Fibroblast of skin of scalp (primary cell): Measurements from ENCODE around the gene FANCC. TPM values are rescaled to one million over a fixed set of nuclear protein-coding genes. Genes with fewer than 3 reads are reported as not detected.
A peak's percentile ranks its signal among the peaks of the same experiment; 100 is the strongest.

Experiments used
- DNase-seq: peaks from one replicate; pipeline ENCODE4 v3.0.0-alpha.2; 2013
- polyA plus RNA-seq, 2 experiments: library from polyadenylated mRNA; unstranded; fragments of 120-200 nt; gene quantifications; one replicate each; pipeline ENCODE4 v1.2.1, GENCODE V29; 2013; ENCODE audit not compliant: insufficient read length in 2 of 2

The FANCC gene, protein sequence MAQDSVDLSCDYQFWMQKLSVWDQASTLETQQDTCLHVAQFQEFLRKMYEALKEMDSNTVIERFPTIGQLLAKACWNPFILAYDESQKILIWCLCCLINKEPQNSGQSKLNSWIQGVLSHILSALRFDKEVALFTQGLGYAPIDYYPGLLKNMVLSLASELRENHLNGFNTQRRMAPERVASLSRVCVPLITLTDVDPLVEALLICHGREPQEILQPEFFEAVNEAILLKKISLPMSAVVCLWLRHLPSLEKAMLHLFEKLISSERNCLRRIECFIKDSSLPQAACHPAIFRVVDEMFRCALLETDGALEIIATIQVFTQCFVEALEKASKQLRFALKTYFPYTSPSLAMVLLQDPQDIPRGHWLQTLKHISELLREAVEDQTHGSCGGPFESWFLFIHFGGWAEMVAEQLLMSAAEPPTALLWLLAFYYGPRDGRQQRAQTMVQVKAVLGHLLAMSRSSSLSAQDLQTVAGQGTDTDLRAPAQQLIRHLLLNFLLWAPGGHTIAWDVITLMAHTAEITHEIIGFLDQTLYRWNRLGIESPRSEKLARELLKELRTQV
- polyA plus RNA-seq (2013, experiment 1 of 2; ENCODE audit: insufficient read length) = 7.9 TPM
- 8.6 TPM for polyA plus RNA-seq (2013, experiment 2 of 2; ENCODE audit: insufficient read length)

DNA sequence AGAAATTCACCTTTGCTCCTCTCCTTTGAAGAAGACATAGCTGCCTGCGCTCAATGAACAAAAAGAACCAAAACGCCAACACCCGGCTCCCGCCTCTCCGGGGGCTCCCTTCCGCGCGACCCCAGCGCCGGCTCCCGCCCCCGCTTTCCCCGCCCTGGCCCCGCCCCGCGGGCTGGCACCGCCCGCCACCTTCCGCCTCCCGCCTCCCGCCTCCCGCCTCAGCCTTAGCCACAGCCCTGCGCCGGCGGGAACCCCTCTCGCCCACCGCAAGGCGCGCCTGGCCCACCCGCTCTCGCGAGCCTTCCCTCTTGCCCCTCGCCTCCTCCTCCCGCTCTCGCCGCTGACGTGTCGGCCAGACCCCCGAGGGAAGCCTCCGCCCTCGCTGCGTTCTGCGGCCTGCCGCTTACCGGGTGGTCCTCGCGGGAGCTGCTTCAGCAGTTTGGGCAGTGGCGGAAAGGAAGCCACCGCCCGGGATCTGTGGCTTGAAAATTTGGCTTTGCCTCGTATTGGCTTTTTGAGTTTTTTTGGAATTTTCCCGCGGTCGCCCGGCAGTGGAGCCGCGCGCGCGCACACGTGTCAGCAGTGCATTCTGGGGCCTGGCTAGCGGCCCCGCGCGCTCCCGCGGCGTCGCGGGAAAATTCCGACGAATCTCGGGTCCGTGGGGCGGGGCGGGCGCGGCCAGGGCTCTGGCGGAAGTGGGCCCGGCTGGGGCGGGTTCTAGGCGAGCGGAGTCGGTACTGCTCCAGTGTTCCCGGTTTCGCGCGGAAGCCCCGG, at the start of gene FANCC:
FANCC (minus strand) TSS at position 591 of the 774 bp plus-strand sequence. CDS start 68,418 bp downstream, outside the sequence.
- peak; percentile 92 for DNase-seq

DNA sequence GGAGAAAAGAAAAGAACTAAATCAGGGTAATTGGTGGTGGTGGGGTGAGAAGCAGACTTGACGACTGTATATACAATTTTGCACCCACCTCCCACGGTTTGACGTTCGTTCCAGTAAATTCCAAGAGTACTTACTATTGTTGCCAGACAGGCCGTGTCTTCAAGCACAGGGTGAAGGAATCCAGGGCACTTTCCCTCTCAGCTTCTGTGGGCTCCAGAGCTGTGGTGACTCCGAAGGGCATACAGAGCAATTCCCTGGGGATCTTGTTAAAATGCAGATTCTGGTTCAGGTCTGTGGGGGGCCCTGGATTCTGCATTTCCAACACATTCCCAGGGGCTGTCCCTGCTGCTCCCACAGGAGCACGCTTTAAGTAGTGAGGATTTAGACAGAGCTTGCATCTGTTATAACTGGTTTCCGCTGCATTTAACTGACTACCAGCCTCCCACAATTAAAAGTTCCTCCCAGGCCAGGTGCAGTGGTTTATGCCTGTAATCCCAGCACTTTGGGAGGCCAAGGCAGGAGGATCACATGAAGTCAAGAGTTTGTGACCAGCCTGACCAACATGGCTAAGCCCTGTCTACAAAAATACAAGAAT, 49.3 kb upstream of the FANCC start:
- no peak for DNase-seq

DNA sequence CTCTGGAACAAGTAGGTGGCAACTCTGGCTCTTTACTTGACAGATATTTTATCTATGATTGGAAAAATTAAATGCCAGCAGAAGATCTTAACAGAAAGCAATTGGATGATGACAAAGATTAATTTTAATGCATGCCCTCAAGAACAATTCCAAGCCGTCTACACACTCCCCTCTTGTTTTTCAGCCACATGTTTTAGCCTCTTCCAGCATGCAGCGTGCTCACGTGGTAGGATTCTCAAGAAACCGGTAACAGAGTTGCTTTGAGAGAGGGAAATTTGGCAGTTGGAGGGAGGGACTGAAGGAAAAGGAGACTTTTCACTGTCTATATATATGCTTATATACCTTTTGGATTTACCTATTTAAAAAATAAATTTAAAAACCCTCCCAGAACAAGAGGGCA, 48.3 kb upstream of the FANCC start:
- no peak for DNase-seq

DNA sequence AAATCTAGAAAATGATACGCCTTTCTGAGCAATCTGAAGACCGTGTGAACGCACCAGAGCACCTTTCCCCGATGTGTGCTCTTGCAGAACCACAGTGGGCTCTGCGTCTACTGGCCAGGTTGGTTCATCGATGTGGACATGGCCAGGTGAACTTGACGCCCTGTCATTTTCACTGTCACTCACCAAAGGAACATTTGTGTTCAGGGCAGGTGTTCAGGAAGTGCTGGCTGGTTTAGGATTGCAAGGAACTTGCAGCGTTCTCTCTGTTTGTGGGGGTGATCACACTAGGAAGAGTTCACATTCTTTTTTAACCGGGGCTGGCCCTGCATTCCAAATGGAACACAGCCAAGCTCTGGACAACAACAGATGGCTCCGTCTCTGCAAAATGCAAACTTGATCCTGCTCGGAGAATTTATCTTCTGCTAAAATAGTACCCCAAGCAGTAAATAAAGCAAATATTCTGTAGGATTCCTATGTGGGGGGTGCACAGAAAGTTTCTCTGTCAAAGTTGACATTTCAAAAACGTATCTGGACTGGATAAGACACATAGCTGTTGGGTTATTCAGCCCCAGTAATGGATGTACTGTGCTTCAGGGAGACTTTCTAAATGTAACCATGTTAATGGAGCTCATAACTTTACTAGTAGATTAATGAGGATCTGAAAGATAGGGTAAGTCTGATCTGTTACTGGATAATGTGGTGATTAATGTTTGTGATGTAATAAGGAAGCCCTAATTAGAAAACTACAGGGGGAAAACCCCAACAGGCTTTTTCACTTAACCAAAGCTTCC, 45.7 kb upstream of the FANCC start:
- DNase-seq = no peak

DNA sequence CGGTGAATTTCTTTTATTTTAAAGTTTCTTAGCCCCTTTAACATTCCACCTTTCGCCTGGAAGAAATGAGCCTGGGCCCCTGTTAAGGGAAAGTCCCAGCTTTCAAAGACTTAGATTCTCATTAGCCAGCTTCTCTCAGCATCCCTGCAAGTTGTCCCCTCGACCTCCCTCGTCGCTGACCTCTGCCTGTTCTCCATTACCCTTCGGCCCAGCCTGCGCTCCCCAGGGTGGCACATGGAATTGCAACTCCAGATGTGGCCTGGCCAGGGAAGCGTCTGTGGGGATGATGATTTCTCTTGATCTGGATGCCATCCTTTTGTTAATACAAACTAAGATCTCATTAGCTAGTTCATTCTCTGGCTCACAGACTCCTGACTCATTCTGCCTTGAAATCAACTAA, 43.4 kb upstream of the FANCC start:
- no peak for DNase-seq

DNA sequence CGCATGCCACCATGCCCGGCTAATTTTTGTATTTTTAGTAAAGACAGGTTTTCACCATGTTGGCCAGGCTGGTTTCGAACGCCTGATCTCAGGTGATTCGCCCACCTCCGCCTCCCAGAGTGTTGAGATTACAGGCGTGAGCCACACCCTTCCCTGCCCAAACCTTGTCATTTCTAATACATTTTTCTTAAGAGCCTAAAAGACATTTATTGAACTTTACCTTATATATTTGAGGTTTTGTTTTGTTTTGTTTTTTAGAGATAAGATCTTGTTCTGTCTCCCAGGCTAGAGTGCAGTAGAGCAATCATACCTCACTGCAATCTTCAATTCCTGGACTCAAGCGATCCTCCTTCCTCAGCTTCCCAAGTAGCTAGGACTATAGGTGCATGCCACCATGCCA, 39.8 kb upstream of the FANCC start:
- no peak for DNase-seq

DNA sequence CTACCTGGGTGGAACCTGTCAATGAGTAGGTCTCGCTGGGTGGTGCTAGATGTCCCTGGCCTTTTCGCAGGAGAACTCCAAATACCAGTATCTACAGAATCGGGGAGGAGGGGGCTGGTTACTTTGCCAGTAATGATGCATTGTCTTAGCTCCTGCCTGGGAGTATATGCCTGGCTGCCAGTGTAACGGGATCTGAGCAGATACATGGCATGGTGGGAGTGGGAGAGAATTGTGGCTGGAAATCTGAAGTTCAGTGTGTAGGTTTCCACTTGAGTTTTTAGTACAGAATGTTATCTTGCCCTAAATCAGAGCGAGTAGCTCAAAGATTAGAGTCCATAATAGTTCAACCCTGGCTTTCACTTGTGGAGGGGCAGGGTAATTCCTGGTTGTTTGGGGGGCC, 38.0 kb upstream of the FANCC start:
- DNase-seq = no peak

DNA sequence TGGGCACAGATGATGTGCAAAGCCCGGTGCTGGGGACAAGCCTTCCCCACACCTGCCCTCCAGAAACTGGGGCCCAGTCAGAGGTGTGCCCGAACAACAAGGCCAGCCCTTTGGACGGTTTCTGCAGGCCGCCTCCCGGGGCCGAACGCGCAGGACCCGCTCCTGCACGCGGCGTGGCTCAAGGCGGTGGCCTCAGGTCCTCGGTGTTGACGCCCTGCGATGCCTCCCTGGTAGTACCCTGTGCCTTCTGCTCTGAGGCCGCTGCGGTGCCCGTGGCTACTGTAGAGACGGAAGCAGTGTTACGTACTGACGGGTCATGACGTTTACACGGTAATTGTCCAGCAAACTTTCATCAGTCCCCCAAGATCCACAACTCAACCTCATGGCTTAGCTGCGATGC, 33.5 kb upstream of the FANCC start:
- DNase-seq = no peak

DNA sequence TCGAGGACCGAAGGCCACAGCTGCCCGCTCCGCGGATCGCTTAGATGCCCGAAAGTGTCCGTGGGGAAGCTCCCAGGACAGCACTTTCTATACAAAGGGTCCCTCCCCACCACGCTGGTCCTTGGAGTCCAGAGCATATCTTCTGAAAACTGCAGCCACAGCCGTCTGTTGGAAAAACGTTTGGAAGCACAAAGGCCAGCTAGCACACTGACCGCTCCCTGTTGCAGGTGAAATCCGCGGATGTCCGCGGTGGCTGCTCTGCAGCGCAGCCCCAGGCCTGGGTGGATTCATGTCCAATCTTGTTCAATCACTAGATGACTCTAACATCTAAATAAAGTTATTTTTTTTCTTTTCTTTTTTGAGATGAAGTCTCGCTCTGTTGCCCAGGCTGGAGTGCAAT, 32.8 kb upstream of the FANCC start:
- DNase-seq = no peak

DNA sequence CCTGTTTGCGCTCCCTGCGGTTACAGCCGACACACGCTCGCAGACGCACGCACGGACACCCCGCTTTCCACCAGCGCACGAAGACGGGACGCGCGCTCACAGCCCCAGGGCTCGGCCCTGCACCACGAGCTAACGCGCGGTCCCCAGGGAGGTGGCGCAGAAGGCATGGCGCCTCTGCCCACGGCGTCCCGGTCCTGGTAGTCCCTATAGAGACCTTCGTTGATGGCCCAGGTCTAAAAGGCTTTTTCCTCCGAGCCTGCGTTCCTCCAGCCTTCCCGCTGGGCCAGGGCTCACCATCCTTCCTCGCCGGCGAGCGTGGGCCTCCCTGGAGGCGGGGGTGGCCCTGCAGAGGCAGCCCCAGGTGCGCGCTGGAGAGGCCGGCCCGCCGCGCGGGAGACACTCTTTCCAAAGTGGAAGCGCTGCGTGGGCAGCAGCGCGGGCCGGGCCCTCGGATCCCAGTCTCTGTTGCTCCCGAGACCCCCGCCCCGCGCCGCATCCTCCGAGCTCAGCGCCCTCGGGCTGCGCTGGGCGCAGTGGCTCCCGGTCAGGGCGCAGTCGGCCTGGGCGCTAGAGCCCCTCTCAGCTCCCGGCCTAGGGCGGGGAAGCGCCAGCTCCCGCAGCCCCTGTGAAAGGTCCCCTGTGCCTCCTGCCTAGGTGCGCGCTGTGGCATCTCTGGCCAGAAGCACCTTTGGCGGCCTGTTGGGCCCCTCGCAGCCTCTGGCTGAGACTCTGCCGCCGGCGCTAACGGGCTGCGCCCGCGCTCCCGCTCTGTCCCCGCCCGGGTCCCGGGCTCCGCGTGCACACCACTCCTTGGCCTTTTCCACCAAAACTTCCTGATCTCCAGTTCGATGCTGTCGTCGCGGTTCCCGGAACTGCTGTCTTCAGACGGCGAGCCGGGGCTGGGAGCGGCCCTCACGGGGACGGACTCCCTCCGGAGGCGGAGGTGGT, 31.9 kb upstream of the FANCC start:
- no peak for DNase-seq

DNA sequence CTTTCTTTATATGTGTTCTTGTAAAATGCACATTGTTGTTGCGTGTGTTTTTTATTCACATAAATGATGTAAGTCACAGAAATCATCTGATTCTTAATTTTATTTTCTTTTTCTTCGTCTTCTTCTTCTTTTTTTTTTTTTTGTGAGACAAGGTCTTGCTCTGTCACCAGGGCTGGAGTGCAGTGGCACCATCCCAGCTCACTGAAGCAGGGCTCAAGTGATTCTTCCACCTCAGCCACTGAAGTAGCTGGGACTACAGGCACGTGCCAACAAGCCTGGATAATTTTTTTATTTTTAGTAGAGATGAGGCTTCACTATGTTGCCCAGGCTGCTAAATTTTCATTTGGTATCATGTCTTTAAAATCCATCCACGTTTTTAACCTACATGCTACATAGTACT, 28.5 kb upstream of the FANCC start:
- no peak for DNase-seq

DNA sequence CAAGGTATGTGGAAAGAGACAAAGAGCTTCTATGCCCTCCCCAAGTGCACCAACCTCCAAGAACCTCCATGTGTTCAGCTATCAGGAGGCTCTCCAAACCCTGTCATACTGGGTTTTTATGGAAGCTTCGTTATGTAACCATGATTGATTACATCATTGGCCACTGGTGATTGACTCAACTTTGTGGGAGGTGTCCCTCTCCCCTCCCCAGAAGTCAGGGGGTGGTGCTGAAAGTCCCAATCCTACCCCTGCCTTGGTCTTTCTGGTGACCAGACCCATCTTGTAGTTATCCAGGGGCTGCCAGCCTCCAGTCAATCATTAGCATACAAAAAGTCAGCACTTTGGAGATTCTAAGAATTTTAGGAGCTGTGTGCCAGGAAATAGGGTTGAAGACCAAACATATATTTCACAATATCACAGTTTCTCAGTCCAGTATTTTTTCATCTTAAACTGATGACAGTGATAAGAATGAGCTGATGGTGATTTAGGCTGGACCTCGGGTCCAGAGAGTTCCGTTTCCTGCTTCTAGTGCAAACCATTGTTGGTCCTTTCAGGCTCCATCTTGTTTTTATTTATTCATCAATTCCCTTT, 27.3 kb upstream of the FANCC start:
- no peak for DNase-seq

DNA sequence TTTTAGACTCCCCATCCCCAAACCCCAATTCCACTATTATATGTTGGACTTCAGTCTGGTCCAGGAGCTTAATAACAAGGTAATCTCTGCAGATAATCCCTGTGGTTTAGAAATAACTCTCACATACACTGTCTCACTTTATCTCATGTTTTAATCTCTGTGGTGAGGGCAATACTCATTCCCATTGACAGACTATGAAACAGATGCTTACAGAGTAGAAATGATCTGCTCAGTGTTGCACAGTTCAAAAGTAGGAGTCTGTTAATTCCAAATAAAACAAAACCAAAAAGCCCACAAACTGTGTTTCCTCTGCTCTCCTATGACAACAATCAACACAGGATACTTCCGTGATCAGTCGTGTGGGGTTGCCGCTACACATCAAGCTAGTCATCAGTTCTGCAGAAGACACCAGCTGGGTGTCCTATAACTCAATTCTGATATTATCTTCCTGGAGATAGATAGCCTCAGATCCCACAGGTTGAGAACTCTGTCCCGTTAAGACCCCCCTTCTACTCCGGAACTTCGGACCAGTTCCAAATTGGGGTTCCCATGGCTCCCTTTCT, 26.3 kb upstream of the FANCC start:
- no peak for DNase-seq

DNA sequence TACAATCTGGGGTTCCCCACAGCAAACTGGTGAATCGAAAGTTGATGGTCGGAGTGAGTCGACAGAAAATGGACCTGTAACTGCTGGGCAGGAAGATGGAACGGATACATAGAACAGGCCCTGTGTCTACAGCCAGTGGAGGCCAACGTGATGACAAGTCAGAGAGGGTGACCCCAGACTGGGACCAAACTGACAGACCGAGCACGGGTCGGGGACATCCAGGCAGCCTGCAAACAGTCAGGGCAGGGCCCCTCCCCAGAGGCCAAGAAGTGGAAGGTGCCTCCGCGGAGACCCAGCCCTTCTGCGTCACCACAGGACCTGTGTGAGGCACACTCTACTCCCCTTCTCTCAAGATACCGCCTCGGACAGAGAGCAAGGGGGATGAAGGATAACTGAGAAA, 25.1 kb upstream of the FANCC start:
- no peak for DNase-seq

DNA sequence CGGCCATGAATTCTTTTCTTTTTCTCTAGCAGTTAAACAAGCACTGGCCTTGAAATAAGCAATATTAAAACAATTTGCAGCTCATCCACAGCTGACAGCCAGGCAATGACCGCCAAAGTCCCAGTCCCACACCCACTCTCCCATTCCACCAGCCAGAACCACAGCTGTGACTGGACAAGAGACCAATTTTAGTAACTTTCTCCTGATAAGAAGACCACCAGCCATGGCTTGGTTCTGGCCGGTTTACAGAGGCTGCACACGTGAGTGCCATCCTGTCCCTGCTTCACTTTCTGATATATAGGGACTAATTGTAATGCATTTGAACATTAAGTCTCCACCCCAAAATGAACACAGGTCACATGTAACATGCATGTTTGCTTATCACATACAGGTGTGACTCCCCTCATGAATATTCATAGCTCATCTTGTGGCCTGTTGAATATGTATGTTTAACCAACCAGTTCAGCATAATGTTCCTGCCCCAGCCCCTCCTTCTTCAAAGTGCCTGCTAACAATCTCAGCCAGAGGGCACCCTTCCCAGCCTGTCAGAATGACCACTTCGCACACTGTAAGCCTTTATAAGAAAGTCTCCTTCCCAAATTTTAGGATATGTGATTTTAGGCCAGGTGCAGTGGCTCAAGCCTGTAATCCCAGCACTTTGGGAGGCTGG, 23.9 kb upstream of the FANCC start:
- DNase-seq = peak; percentile 22

DNA sequence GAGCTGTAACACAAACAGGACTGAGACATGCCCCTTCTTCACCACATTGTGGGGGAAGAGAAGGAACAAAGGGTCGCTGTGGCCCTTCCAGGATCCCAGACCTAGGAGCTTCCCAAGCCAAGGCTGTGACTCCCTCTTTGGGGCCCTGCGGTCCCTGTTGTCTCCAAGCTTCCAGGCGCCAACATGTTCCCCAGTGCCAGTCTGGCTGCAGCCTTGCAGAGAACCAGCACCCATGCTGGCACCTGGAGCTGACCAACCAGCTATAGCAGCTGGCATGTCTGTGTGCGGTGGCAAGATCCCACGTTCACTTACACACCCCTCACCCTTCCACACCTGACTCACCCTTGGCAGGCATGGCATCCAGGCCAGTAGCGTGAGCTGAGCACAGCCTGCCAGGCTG, 20.7 kb upstream of the FANCC start:
- no peak for DNase-seq

DNA sequence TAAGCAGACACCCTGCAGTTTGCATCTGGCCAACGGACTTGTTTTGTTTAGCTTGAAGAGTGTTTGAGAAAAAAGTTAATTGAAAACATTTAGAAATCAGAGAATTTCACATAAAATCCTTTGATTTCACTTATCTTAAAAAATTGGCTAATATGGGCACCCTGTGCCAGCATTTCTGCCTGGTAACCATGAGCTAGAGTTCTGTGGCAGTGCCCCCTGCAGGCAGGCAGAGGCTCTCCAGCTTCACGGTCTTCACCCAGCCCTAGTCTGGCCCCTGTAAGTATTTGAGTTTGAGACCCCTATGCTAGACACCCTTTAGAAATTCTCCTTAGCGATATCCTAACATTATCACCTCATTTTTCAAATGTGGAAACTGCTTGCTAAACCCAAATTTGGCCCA, 18.8 kb upstream of the FANCC start:
- DNase-seq = no peak

DNA sequence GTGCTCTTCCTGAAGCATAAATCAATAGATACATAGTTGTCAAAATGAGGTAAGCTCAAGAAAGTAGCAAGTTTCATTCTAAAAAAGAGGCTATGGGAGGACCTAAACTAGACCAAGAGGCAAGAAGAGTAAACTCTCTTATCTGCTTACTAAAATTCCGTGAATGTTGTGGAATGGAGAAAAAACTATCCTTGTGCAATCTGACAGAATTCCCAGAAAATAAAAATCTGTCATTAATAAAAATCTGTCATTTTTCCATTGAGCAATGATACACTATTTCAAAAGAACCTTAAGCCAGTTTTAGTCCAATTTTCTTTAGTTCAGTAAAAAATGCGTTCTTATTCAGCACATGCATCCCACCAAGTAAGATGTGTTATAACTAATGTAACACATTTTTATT, 15.9 kb upstream of the FANCC start:
- no peak for DNase-seq

DNA sequence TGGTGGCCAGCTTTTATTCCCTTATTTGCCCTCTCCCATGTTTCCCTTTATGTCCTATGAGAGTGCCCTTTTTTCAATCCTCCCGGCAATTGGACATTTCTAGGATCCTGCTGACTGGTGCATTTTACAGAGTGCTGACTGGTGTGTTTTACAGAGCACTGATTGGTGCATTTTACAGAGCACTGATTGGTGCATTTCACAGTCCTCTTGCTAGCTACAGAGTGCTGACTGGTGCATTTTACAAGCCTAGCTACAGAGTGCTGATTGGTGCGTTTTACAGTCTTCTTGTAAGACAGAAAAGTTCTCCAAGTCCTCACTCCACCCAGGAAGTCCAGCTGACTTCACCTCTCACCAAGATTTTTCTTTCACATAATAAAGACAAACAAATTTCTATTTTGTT, 15.4 kb upstream of the FANCC start:
- DNase-seq = no peak
